Endothelial cell of umbilical vein (primary cell): ENCODE measurements around the gene KCND2. TPM values are rescaled to one million over a fixed set of nuclear protein-coding genes. Genes with fewer than 3 reads are reported as not detected.

ENCODE experiments used
- BruUV-seq: library from RNA; stranded (reverse); fragments of 400-500 nt; replicated peaks from 2 replicates; lab custom pipeline; 2021; lab: Mats Ljungman, UMichigan
- CTCF ChIA-PET: fragments of 300-600, 350-600 bp; sonication (Branson Sonifier 250); formaldehyde crosslinking; loops from one replicate; lab custom pipeline; 2021; ENCODE audit warnings: antibody characterized with exemption, inconsistent platforms; lab: Charles Lee
- POLR2A ChIA-PET: fragments of 300-600, 350-600 bp; sonication (Branson Sonifier 250); formaldehyde crosslinking; loops from one replicate; lab custom pipeline; 2021; ENCODE audit warnings: antibody characterized with exemption, inconsistent platforms; lab: Charles Lee
- DNase-seq: peaks from one replicate; pipeline ENCODE4 v3.0.0-alpha.2; 2011; ENCODE audit warnings: low read depth, low spot score
- FAIRE-seq: peaks from 2 replicates; lab custom pipeline; 2011; peaks lifted over from hg19 to GRCh38; lab: Jason Lieb, UNC
- H2AFZ ChIP-seq: 2 replicates; pipeline ENCODE4 v1.6.0; 2012; ENCODE audit warnings: low read depth, low read length, control low read depth, inconsistent platforms
- H3K27ac ChIP-seq: 2 replicates; pipeline ENCODE4 v1.5.1; 2011; ENCODE audit warnings: low read depth, mild to moderate bottlenecking, control low read depth, low read length, moderate library complexity; ENCODE audit not compliant: insufficient read depth
- H3K27me3 ChIP-seq, 2 experiments: 2 replicates each; pipeline versions ENCODE4 v1.6.0 to v1.6.1; 2011; ENCODE audit warnings: low read length in 2 of 2, mixed read lengths in 1 of 2; ENCODE audit not compliant: control insufficient read depth in 2 of 2, insufficient read depth in 2 of 2
- H3K36me3 ChIP-seq, 2 experiments: 2 replicates in 1 of 2; 3 replicates in 1 of 2; pipeline ENCODE4 v1.5.1; 2011; ENCODE audit warnings: low read length in 2 of 2, mild to moderate bottlenecking in 1 of 2, moderate library complexity in 1 of 2; ENCODE audit not compliant: control insufficient read depth in 2 of 2, insufficient read depth in 2 of 2; ENCODE audit errors: extremely low read depth in 1 of 2
- H3K4me1 ChIP-seq: 3 replicates; pipeline ENCODE4 v1.5.1; 2011; ENCODE audit warnings: mild to moderate bottlenecking, low read length; ENCODE audit not compliant: control insufficient read depth, insufficient read depth; ENCODE audit errors: extremely low read depth
- H3K4me2 ChIP-seq: 2 replicates; pipeline ENCODE4 v1.6.1; 2011; ENCODE audit warnings: low read length, control low read depth, mixed read lengths; ENCODE audit not compliant: insufficient read depth
- H3K4me3 ChIP-seq, 3 experiments: fragments of 200-600 bp in 1 of 3; sonication (generic), shearing (Covaris generic) in 1 of 3; replicated peaks in 1 of 3; 2 replicates each; pipeline ENCODE4 v1.5.1; 2011 to 2016; ENCODE audit warnings: control low read depth in 3 of 3, low read length in 3 of 3, mild to moderate bottlenecking in 2 of 3, inconsistent platforms in 1 of 3, low read depth in 1 of 3, moderate library complexity in 1 of 3; ENCODE audit not compliant: insufficient read depth in 1 of 3
- H3K79me2 ChIP-seq: 2 replicates; pipeline ENCODE4 v1.6.0; 2012; ENCODE audit warnings: low read length, inconsistent platforms; ENCODE audit not compliant: control insufficient read depth, insufficient read depth
- H3K9ac ChIP-seq: replicated peaks from 2 replicates; pipeline ENCODE3; 2011; ENCODE audit warnings: low read length, control low read depth; ENCODE audit not compliant: insufficient read depth; ENCODE audit errors: extremely low read depth
- H3K9me1 ChIP-seq: replicated peaks from 3 replicates; pipeline ENCODE4 v1.6.0; 2011; ENCODE audit warnings: mild to moderate bottlenecking, low read length; ENCODE audit not compliant: control insufficient read depth, insufficient read depth; ENCODE audit errors: extremely low read depth
- H3K9me3 ChIP-seq: replicated peaks from 2 replicates; pipeline ENCODE4 v1.5.1; 2012; ENCODE audit warnings: low read length, inconsistent platforms; ENCODE audit not compliant: control insufficient read depth, insufficient read depth
- H4K20me1 ChIP-seq: replicated peaks from 2 replicates; pipeline ENCODE3; 2011; ENCODE audit warnings: mild to moderate bottlenecking, low read length; ENCODE audit not compliant: control insufficient read depth, insufficient read depth; ENCODE audit errors: extremely low read depth
- CTCF ChIP-seq, 2 donors: IDR thresholded peaks; 1 replicate in 1 of 2; 2 replicates in 1 of 2; pipeline ENCODE4 v1.5.1; 2011; ENCODE audit warnings: low read length in 2 of 2, mild to moderate bottlenecking in 2 of 2, moderate library complexity in 2 of 2, control low read depth in 1 of 2, inconsistent platforms in 1 of 2, low read depth in 1 of 2; ENCODE audit not compliant: insufficient read depth in 1 of 2; ENCODE audit errors: extremely low read depth in 1 of 2
- EZH2 ChIP-seq: IDR thresholded peaks from 2 replicates; pipeline ENCODE4 v1.6.1; 2012; ENCODE audit warnings: borderline replicate concordance, low read depth, mild to moderate bottlenecking, moderate library complexity, low read length, inconsistent platforms; ENCODE audit not compliant: severe bottlenecking
- FOS ChIP-seq: IDR thresholded peaks from 2 replicates; pipeline ENCODE4 v1.6.1; 2011; ENCODE audit warnings: mild to moderate bottlenecking, low read length, moderate library complexity, borderline replicate concordance; ENCODE audit not compliant: insufficient read depth
- GATA2 ChIP-seq: IDR thresholded peaks from 2 replicates; pipeline ENCODE4 v1.7.0; 2011; ENCODE audit warnings: low read depth, mild to moderate bottlenecking, moderate library complexity, mixed read lengths, low read length; ENCODE audit not compliant: insufficient read length, insufficient read depth
- JUN ChIP-seq: IDR thresholded peaks from 2 replicates; pipeline ENCODE4 v1.6.1; 2011; ENCODE audit warnings: borderline replicate concordance, low read depth; ENCODE audit not compliant: insufficient read length, insufficient read depth
- MAX ChIP-seq: IDR thresholded peaks from 2 replicates; pipeline ENCODE4 v1.6.1; 2011; ENCODE audit not compliant: insufficient read depth, insufficient read length
- MYC ChIP-seq: IDR thresholded peaks from one replicate; pipeline ENCODE4 v1.6.1; 2011; ENCODE audit warnings: mild to moderate bottlenecking, low read depth, low read length
- POLR2A ChIP-seq: IDR thresholded peaks from 2 replicates; pipeline ENCODE4 v1.6.1; 2012; ENCODE audit warnings: low read depth, mild to moderate bottlenecking, control low read depth, low read length
- POLR2AphosphoS5 ChIP-seq: IDR thresholded peaks from 2 replicates; pipeline ENCODE4 v1.6.1; 2012; ENCODE audit warnings: low read depth, mild to moderate bottlenecking, control low read depth, low read length, moderate library complexity; ENCODE audit not compliant: insufficient read depth
- dilution Hi-C: fragments of 300-500 bp; cut with MboI; formaldehyde crosslinking; loops from one replicate; pipeline ENCODE4 v1.15.0; 2019; ENCODE audit warnings: low sequenced_read_pairs; ENCODE audit not compliant: extremely low pct_ligation_motif_present
- intact Hi-C: fragments of 100-400 bp; cut with micrococcal nuclease; formaldehyde crosslinking; loops from one replicate; pipeline ENCODE4 v1.10.0; 2022
- polyA plus RNA-seq, 4 experiments: library from polyadenylated mRNA; depleted of rRNA in 3 of 4; stranded (reverse) in 3 of 4; unstranded in 1 of 4; fragments of >200 nt; gene quantifications; 2 replicates each; pipeline versions ENCODE4 v1.2.1 to v1.2.3, GENCODE V29; 2011 to 2012; ENCODE audit warnings: missing spikeins in 1 of 4
- total RNA-seq: library from RNA; stranded (reverse); gene quantifications from 2 replicates; pipeline ENCODE4 v1.2.3, GENCODE V29; 2021

Gene KCND2
- total and polyA plus RNA-seq, 2 donors (not counting 3 experiments of a cell fraction or from before 2014, with no cell fraction given), result not detected

DNA sequence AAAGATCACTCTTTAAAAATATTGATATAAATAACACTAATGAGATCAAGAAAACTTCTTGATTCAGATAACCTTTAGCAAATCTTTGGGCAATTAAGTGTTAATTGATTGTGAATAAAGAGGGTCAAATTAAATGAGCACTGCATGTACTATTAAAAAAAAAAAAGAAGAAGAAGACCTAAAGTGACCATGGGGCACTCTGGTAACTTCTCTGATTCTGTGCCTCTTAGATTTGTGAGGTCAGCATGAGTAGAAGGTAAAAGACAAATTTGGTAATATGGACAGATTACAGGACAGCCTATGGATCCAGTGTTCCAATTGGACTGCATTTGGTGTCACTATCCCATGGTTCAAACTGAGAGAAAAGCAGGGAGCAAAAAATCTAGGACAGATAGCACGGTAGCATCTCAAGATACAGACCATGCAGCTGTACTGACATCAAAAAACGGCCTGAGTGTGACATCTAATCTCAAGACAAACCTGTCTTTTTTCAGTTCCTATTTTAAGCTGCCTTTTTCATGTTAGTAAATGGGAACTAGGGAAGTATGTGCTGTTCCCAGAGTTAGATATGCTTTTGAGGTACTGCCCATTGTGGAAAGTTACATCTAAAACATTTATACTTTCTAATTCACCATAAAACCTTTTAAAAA is 128.0 kb downstream of the KCND2 start:
- CTCF ChIA-PET, result no interaction called here
- no TSS peak for BruUV-seq
- peak overlapping the region; percentile 82 for H2AFZ ChIP-seq
- intact Hi-C loops, result loop anchor here (5.0 to 10.0 kb wide), 3 partner anchors 79 to 544 kb away; partner anchors contain the start of gene KCND2
- H3K27me3 ChIP-seq, result no peaks in the 10 kb centered on the region
- no peak overlapping the region for H3K4me2 ChIP-seq
- H3K27ac ChIP-seq, result no peak overlapping the region
- POLR2A ChIA-PET, result no interaction called here
- no peak for DNase-seq
- TF ChIP-seq GATA2, result no peak
- no peak for TF ChIP-seq JUN
- no peak for TF ChIP-seq EZH2
- no peak for TF ChIP-seq MYC
- no peak for TF ChIP-seq POLR2AphosphoS5
- no peaks in the 10 kb centered on the region for H3K79me2 ChIP-seq
- H3K9me3 ChIP-seq, result no peaks in the 10 kb centered on the region
- H3K9ac ChIP-seq, result no peak overlapping the region
- dilution Hi-C loops, result no loop called here
- no peaks in the 10 kb centered on the region for H3K36me3 ChIP-seq
- H3K4me1 ChIP-seq, result peaks cover 10% of the 10 kb centered on the region
- H4K20me1 ChIP-seq, result no peaks in the 10 kb centered on the region
- H3K9me1 ChIP-seq, result no peaks in the 10 kb centered on the region
- no peak overlapping the region for H3K4me3 ChIP-seq
- no peak for FAIRE-seq

- Histone ChIP-seq H3K27ac (peak overlapping the region; percentile 53), H3K9me3 (no peaks in the 10 kb centered on the region), H3K4me1 (peaks cover 10% of the 10 kb centered on the region), H3K79me2 (no peaks in the 10 kb centered on the region), H3K36me3 (no peaks in the 10 kb centered on the region), H3K4me2 (peak overlapping the region; percentile 89), H2AFZ (peak overlapping the region; percentile 82), H3K4me3 (peak overlapping the region in 2 of 3 experiments; percentile 10 to 30), H3K9me1 (no peaks in the 10 kb centered on the region), H3K9ac (peak overlapping the region; percentile 47), H3K27me3 (no peaks in the 10 kb centered on the region), H4K20me1 (no peaks in the 10 kb centered on the region)
- dilution Hi-C loops (no loop called here), intact Hi-C loops (loop anchor here (5.0 to 10.0 kb wide), 3 partner anchors 80 to 543 kb away; partner anchors contain the start of gene KCND2)
- FAIRE-seq, result no peak
- peak; percentile 50 for DNase-seq
- POLR2A ChIA-PET, result no interaction called here
- TSS peak; percentile 85 for BruUV-seq
- CTCF ChIA-PET, result interaction anchor here (0.8 to 1.6 kb wide), 5 partner anchors 10 to 706 kb away, joined by 3 to 4 read pairs (median 3); no protein-coding TSS in a partner anchor
- TF ChIP-seq GATA2 (peak; percentile 53), CTCF (IDR thresholded peaks at IDR 0.05; ENCODE audit: extremely low read depth in 1 of 2, insufficient read depth in 1 of 2, low read depth in 1 of 2, low read length in 2 of 2) (no peak), EZH2 (no peak), MAX (no peak), FOS (peak; percentile 80), POLR2A (no peak), MYC (no peak), JUN (peak; percentile 26), POLR2AphosphoS5 (no peak)
Measured at GRCh38 chr7:120402079-120402767, 129.2 kb downstream of the KCND2 start.
